HepG2 (cell line): ENCODE measurements around the gene MAST1. TPM values are rescaled to one million over a fixed set of nuclear protein-coding genes. Genes with fewer than 3 reads are reported as not detected.

Source experiments
- AFF4 ChIP-seq: sonication (generic); formaldehyde crosslinking; IDR thresholded peaks from 2 replicates; pipeline ENCODE4 v1.4.0; 2020; ENCODE audit warnings: missing genetic modification reagents
- CREBL2 ChIP-seq: sonication (generic); formaldehyde crosslinking; IDR thresholded peaks from 2 replicates; pipeline ENCODE4 v1.8.1; 2023; ENCODE audit warnings: missing genetic modification reagents, mild to moderate bottlenecking, borderline replicate concordance
- IRF2 ChIP-seq: IDR thresholded peaks from 2 replicates; pipeline ENCODE4 v1.6.1; 2018; ENCODE audit warnings: missing genetic modification reagents, missing compliant biosample characterization
- PAWR ChIP-seq: sonication (generic); formaldehyde crosslinking; IDR thresholded peaks from 2 replicates; pipeline ENCODE4 v1.4.0; 2020; ENCODE audit warnings: missing genetic modification reagents, mild to moderate bottlenecking, borderline replicate concordance
- TCF7 ChIP-seq: sonication (generic); IDR thresholded peaks from 2 replicates; pipeline ENCODE4 v1.6.1; 2016; ENCODE audit warnings: antibody characterized with exemption, low read depth
- TGIF2 ChIP-seq: IDR thresholded peaks from 2 replicates; pipeline ENCODE4 v1.6.1; 2016; ENCODE audit warnings: control low read depth, missing compliant biosample characterization
- THAP11 ChIP-seq: IDR thresholded peaks from 2 replicates; pipeline ENCODE4 v1.6.1; 2016; ENCODE audit warnings: missing biosample characterization, missing genetic modification reagents
- ZNF235 ChIP-seq: sonication (generic); formaldehyde crosslinking; IDR thresholded peaks from 2 replicates; pipeline ENCODE4 v1.8.1; 2023; ENCODE audit warnings: mild to moderate bottlenecking, missing genetic modification reagents, borderline replicate concordance
- ZNF260 ChIP-seq: sonication (generic); formaldehyde crosslinking; IDR thresholded peaks from 2 replicates; pipeline ENCODE4 v1.4.0; 2020; ENCODE audit warnings: missing genetic modification reagents, low read depth, mild to moderate bottlenecking, borderline replicate concordance
- ZNF337 ChIP-seq: sonication (generic); formaldehyde crosslinking; IDR thresholded peaks from 2 replicates; pipeline ENCODE4 v1.5.1; 2020; ENCODE audit warnings: missing genetic modification reagents, low read depth, mild to moderate bottlenecking, borderline replicate concordance
- ZNF33B ChIP-seq: sonication (generic); formaldehyde crosslinking; IDR thresholded peaks from 2 replicates; pipeline ENCODE4 v1.5.1; 2020; ENCODE audit warnings: mild to moderate bottlenecking, missing genetic modification reagents
- ZNF605 ChIP-seq: sonication (generic); formaldehyde crosslinking; IDR thresholded peaks from 2 replicates; pipeline ENCODE4 v1.8.0; 2022; ENCODE audit warnings: mild to moderate bottlenecking, missing genetic modification reagents
- ZNF614 ChIP-seq: IDR thresholded peaks from 2 replicates; pipeline ENCODE4 v1.6.1; 2018; ENCODE audit warnings: missing biosample characterization, missing genetic modification reagents, inconsistent platforms, borderline replicate concordance
- ZNF747 ChIP-seq: sonication (generic); formaldehyde crosslinking; IDR thresholded peaks from 2 replicates; pipeline ENCODE4 v1.8.1; 2023; ENCODE audit warnings: missing genetic modification reagents, mild to moderate bottlenecking, borderline replicate concordance
- ZNF816 ChIP-seq: sonication (generic); formaldehyde crosslinking; IDR thresholded peaks from 2 replicates; pipeline ENCODE4 v1.8.0; 2022; ENCODE audit warnings: missing genetic modification reagents, mild to moderate bottlenecking, borderline replicate concordance
- ZSCAN22 ChIP-seq: sonication (generic); formaldehyde crosslinking; IDR thresholded peaks from 2 replicates; pipeline ENCODE4 v1.4.0; 2020; ENCODE audit warnings: mild to moderate bottlenecking, missing genetic modification reagents
- polyA plus RNA-seq, 8 experiments: library from polyadenylated mRNA; depleted of rRNA in 3 of 8; stranded (reverse) in 7 of 8; unstranded in 1 of 8; fragments of >200 nt; fragmentation: Illumina TruSeq in 4 of 8; extraction: Trizol in 4 of 8; gene quantifications; 2 replicates each; pipeline versions ENCODE4 v1.2.1 to v1.2.3, GENCODE V29; 2011 to 2016; ENCODE audit warnings: low read depth in 4 of 8, missing spikeins in 1 of 8, mixed read lengths in 1 of 8; ENCODE audit not compliant: insufficient read depth in 1 of 8
- total RNA-seq, 5 experiments: library from RNA; depleted of rRNA; stranded (reverse); fragments of >200 nt; fragmentation: Illumina TruSeq; extraction: Trizol; gene quantifications; 2 replicates each; pipeline ENCODE4 v1.2.3, GENCODE V29; 2016; ENCODE audit warnings: low read depth in 1 of 5
- TF ChIP-seq, protein P1 (sequence below): IDR thresholded peaks from 2 replicates; pipeline ENCODE4 v1.6.1; 2016; ENCODE audit warnings: low read depth, missing genetic modification reagents, missing compliant biosample characterization
- TF ChIP-seq, protein P2 (sequence below): sonication (generic); formaldehyde crosslinking; IDR thresholded peaks from 2 replicates; pipeline ENCODE4 v1.8.0; 2022; ENCODE audit warnings: missing genetic modification reagents, mild to moderate bottlenecking, borderline replicate concordance

Gene MAST1
- total and polyA plus RNA-seq, 2 of the 13 experiments (the other 11 are each of a cell fraction or from before 2014, with no cell fraction given): 0.73 to 4.7 TPM

DNA sequence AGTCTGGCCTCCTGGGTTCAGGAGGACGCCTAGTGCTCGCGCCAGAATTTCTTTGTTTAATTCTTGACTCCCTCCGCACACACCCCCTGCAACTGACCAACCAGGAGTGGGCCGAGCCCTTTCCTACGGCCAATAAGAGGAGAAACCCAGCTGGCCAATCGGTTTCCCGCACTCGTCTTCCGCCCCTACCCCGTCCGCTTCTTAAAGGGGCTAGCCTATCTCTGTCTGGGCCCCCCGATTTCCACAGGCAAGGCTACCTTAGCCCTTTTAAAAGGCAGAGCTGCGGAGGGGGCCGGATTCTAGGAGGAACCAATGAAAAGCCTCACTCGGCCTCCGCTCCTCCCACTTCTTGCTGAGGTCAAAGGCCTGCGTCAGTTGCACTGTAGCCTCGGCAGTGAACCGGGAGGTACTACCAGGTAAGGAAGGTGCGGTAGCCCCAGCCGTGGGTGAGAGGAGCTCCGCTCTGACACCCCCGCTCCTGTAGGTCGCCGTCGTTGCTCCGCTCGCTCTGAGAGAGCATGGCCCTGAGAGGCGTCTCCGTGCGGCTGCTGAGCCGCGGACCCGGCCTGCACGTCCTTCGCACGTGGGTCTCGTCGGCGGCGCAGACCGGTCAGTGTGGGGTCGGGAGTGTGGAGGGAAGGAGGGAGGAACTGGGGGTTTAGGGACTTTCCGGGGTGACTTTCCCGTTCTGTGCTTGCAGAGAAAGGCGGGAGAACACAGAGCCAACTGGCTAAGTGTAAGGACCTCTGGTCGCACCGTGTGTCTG, 52.7 kb downstream of the MAST1 start, which contains the start of gene GCDH (continued):
- TF ChIP-seq CREBL2 (CRISPR knock-in tag) (no peak), PAWR (0 out of 2 replicates have a peak, but pooled peaks have one; percentile 61), ZNF337 (CRISPR knock-in tag) (no peak), ZNF816 (CRISPR knock-in tag) (peak; percentile 84), ZNF747 (CRISPR knock-in tag) (peak; percentile 57; the same call in 1 of the 2 replicates), ZNF605 (CRISPR knock-in tag) (no peak; the same call in none of the 2 replicates), ZSCAN22 (CRISPR knock-in tag) (no peak), ZNF614 (no peak), THAP11 (CRISPR knock-in tag) (peak; percentile 85), ZNF33B (CRISPR knock-in tag) (peak; percentile 47; the same call in 1 of the 2 replicates), TCF7 (no peak), TGIF2 (0 out of 2 replicates have a peak, but pooled peaks have one; percentile 53), ZNF260 (CRISPR knock-in tag) (no peak), ZNF235 (CRISPR knock-in tag) (peak; percentile 65; the same call in 1 of the 2 replicates), IRF2 (no peak; the same call in 1 of the 2 replicates), AFF4 (no peak)
- TF ChIP-seq, protein P1, sequence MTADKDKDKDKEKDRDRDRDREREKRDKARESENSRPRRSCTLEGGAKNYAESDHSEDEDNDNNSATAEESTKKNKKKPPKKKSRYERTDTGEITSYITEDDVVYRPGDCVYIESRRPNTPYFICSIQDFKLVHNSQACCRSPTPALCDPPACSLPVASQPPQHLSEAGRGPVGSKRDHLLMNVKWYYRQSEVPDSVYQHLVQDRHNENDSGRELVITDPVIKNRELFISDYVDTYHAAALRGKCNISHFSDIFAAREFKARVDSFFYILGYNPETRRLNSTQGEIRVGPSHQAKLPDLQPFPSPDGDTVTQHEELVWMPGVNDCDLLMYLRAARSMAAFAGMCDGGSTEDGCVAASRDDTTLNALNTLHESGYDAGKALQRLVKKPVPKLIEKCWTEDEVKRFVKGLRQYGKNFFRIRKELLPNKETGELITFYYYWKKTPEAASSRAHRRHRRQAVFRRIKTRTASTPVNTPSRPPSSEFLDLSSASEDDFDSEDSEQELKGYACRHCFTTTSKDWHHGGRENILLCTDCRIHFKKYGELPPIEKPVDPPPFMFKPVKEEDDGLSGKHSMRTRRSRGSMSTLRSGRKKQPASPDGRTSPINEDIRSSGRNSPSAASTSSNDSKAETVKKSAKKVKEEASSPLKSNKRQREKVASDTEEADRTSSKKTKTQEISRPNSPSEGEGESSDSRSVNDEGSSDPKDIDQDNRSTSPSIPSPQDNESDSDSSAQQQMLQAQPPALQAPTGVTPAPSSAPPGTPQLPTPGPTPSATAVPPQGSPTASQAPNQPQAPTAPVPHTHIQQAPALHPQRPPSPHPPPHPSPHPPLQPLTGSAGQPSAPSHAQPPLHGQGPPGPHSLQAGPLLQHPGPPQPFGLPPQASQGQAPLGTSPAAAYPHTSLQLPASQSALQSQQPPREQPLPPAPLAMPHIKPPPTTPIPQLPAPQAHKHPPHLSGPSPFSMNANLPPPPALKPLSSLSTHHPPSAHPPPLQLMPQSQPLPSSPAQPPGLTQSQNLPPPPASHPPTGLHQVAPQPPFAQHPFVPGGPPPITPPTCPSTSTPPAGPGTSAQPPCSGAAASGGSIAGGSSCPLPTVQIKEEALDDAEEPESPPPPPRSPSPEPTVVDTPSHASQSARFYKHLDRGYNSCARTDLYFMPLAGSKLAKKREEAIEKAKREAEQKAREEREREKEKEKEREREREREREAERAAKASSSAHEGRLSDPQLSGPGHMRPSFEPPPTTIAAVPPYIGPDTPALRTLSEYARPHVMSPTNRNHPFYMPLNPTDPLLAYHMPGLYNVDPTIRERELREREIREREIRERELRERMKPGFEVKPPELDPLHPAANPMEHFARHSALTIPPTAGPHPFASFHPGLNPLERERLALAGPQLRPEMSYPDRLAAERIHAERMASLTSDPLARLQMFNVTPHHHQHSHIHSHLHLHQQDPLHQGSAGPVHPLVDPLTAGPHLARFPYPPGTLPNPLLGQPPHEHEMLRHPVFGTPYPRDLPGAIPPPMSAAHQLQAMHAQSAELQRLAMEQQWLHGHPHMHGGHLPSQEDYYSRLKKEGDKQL: no peak
- TF ChIP-seq, protein P2, sequence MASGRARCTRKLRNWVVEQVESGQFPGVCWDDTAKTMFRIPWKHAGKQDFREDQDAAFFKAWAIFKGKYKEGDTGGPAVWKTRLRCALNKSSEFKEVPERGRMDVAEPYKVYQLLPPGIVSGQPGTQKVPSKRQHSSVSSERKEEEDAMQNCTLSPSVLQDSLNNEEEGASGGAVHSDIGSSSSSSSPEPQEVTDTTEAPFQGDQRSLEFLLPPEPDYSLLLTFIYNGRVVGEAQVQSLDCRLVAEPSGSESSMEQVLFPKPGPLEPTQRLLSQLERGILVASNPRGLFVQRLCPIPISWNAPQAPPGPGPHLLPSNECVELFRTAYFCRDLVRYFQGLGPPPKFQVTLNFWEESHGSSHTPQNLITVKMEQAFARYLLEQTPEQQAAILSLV (CRISPR knock-in tag): peak; percentile 43; the same call in 1 of the 2 replicates
